ENCODE data around the gene KRTAP12-3. TPM values are rescaled to one million over a fixed set of nuclear protein-coding genes. Genes with fewer than 3 reads are reported as not detected.

The KRTAP12-3 gene
- total RNA-seq, 6 experiments from 2014 or later = not detected

- no peaks in the 10 kb centered on the region for H3K4me1 Mint-ChIP-seq (ENCODE audit: low read depth)
- no peak for DNase-seq
- TF ChIP-seq, protein P1, sequence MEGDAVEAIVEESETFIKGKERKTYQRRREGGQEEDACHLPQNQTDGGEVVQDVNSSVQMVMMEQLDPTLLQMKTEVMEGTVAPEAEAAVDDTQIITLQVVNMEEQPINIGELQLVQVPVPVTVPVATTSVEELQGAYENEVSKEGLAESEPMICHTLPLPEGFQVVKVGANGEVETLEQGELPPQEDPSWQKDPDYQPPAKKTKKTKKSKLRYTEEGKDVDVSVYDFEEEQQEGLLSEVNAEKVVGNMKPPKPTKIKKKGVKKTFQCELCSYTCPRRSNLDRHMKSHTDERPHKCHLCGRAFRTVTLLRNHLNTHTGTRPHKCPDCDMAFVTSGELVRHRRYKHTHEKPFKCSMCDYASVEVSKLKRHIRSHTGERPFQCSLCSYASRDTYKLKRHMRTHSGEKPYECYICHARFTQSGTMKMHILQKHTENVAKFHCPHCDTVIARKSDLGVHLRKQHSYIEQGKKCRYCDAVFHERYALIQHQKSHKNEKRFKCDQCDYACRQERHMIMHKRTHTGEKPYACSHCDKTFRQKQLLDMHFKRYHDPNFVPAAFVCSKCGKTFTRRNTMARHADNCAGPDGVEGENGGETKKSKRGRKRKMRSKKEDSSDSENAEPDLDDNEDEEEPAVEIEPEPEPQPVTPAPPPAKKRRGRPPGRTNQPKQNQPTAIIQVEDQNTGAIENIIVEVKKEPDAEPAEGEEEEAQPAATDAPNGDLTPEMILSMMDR (IDR thresholded peaks at IDR 0.05) = no peak
- no peak overlapping the region for H3K27ac Mint-ChIP-seq
- peaks cover 58% of the 10 kb centered on the region for H3K9me3 Mint-ChIP-seq
- H3K4me3 Mint-ChIP-seq = no peak overlapping the region
- peaks cover 21% of the 10 kb centered on the region for H3K36me3 Mint-ChIP-seq (ENCODE audit: low read depth)
- H3K27me3 Mint-ChIP-seq (ENCODE audit: insufficient read depth) = peaks cover 8% of the 10 kb centered on the region
Observed at GRCh38 chr21:44648557-44649311, 9.0 kb upstream of the KRTAP12-3 start.

GRCh38 chr21:44649521-44650100 lies 8.1 kb upstream of the KRTAP12-3 start:
- Mint-ChIP-seq H3K9me3 (peaks cover 52% of the 10 kb centered on the region), H3K36me3 (ENCODE audit: low read depth) (peaks cover 12% of the 10 kb centered on the region), H3K4me1 (ENCODE audit: low read depth) (no peaks in the 10 kb centered on the region), H3K27ac (no peak overlapping the region), H3K4me3 (no peak overlapping the region), H3K27me3 (ENCODE audit: insufficient read depth) (peaks cover 10% of the 10 kb centered on the region)
- TF ChIP-seq, protein P1 (IDR thresholded peaks at IDR 0.05) = no peak
- no peak for DNase-seq

- Mint-ChIP-seq H3K4me1 (ENCODE audit: low read depth) (no peaks in the 10 kb centered on the region), H3K27ac (no peak overlapping the region), H3K27me3 (ENCODE audit: insufficient read depth) (peaks cover 10% of the 10 kb centered on the region), H3K9me3 (peaks cover 44% of the 10 kb centered on the region), H3K4me3 (no peak overlapping the region), H3K36me3 (ENCODE audit: low read depth) (peaks cover 6% of the 10 kb centered on the region)
- no peak for DNase-seq
- TF ChIP-seq, protein P1 (IDR thresholded peaks at IDR 0.05) = no peak
Observed at GRCh38 chr21:44650265-44650972, 7.3 kb upstream of the KRTAP12-3 start.

DNA sequence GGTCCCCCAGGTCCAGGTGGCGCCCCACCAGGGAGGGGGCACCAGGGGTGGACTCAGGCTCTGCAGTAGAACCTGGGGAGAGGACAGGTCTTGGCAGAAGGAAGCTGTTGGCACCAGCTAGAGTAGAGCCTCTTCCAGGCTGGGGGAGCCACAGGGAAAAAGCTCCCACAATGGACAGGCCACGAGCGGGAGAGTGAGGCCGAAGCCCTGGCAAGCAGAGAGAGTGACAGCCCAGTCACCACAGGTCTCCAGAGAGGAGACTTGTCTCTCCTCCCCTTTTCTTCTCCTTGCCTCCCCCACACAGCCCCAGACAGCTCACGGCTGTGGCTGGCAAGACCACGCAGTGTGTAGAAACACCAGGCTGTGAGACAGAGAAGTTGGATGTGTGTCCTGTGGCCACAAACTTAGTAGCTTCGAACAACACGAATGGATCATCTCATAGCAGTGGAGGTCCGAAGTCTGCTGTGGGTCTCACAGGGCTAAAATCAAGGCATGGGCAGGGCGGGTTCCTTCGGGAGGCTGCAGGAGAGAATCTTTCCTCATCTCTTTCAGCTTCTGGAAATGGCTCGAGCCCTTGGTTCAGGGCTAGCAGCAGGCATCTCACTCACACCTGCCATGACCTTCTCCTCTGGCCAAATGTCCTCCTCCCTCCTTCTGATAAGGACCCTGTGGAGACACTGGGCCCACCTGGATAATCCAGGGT lies 6.6 kb upstream of the KRTAP12-3 start:
- H3K27ac Mint-ChIP-seq = no peak overlapping the region
- H3K36me3 Mint-ChIP-seq (ENCODE audit: low read depth) = peaks cover 6% of the 10 kb centered on the region
- H3K27me3 Mint-ChIP-seq (ENCODE audit: insufficient read depth) = peaks cover 15% of the 10 kb centered on the region
- DNase-seq = no peak
- peaks cover 44% of the 10 kb centered on the region for H3K9me3 Mint-ChIP-seq
- H3K4me3 Mint-ChIP-seq = no peak overlapping the region
- H3K4me1 Mint-ChIP-seq (ENCODE audit: low read depth) = no peaks in the 10 kb centered on the region
- TF ChIP-seq, protein P1 (IDR thresholded peaks at IDR 0.05) = no peak

DNA sequence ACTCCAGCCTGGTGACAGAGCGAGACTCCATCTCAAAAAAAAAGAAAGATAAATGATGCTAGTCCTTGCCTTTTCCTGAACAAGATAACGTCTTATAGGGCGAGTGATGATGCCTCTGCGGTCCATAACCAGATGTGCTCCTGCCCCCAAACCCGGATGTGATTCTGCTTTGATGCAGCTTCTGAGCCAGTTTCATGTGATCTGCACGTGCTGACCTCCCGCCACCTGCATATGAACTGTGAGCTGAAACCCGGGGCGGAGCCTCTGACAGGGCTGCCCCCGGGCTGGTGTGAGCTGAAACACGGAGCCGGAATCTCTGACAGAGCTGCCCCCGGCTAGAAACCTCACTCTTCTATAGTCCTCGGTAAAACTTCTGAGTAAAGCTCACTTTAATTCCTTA lies 4.6 kb upstream of the KRTAP12-3 start:
- Mint-ChIP-seq H3K27ac (no peak overlapping the region), H3K27me3 (ENCODE audit: insufficient read depth) (peaks cover 21% of the 10 kb centered on the region), H3K36me3 (ENCODE audit: low read depth) (no peaks in the 10 kb centered on the region), H3K9me3 (peaks cover 43% of the 10 kb centered on the region; the same call in 1 of the 2 replicates), H3K4me1 (ENCODE audit: low read depth) (no peaks in the 10 kb centered on the region), H3K4me3 (no peak overlapping the region)
- TF ChIP-seq, protein P1 (IDR thresholded peaks at IDR 0.05) = no peak
- DNase-seq = no peak
